Measurements from ENCODE around the gene SLC39A3. TPM values are rescaled to one million over a fixed set of nuclear protein-coding genes. Genes with fewer than 3 reads are reported as not detected.

Gene SLC39A3
- total RNA-seq, 1 experiment from 2014 or later = 32.4 TPM

DNA sequence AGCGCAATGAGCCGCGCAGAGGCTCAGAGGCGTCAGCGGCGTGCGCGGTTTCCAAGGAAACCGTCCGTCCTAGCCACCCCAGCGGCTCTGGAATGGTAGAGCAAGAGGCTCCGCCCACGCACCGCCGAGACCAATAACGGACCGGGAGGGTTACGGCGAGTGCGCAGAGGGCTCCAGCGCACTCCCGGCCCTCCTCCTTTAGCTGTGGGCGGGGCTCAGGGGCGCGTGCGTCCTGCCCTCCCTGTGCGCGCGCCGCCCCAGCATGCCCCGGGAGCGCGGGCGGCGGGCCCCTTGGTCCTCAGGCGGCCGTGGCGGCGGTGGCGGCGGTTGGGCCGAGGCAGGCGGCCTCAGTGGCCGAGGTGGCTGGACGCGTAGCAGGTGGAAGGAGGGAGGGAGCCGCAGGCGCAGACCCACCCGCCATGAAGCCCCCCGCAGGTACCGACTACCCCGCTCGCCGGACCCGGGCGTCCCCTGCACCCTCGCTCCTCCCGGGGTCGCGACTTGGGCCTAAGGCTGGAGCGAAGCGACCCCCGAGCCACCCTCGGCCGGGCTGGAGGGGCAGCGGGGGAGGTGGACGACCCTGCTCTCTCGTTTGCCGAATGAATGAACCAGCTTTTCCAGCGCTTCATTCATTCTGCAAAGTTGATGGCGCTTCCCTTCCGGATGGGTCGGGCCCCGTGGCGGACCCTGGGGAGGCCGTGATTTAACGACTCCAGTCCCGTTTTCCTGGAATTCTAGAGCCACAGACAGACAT lies 45.6 kb upstream of the SLC39A3 start, which contains the start of gene THOP1:
TSS of gene THOP1 (plus strand) at position 260 of the 754 bp plus-strand sequence. CDS start at position 420, 160 bp downstream.
- no peak within 1 kb of the TSS for H3T11ph ChIP-seq (ENCODE audit: low read length)
- H2BK5ac ChIP-seq (ENCODE audit: insufficient read length, low read length) = no peak within 1 kb of the TSS
- peak; percentile 99 for DNase-seq
- H3K79me1 ChIP-seq (ENCODE audit: insufficient read depth, low read depth, low read length, poor library complexity, severe bottlenecking) = peaks cover 13% of the 10 kb centered on the region
- H2BK120ac ChIP-seq (ENCODE audit: low read depth, low read length, poor library complexity, severe bottlenecking) = no peak within 1 kb of the TSS
- H3K27ac Mint-ChIP-seq = peak within 1 kb of the TSS; percentile 28 to 94 (median 91); a peak in 5 of 7 replicates
- H2AK5ac ChIP-seq (ENCODE audit: insufficient read length, low read length) = no peak within 1 kb of the TSS
- H3K18ac ChIP-seq (ENCODE audit: insufficient read length, low read depth, low read length) = peak within 1 kb of the TSS; percentile 61
- H3K27me3 ChIP-seq (ENCODE audit: insufficient read depth, low read length) = no peaks in the 10 kb centered on the region
- no peaks in the 10 kb centered on the region for H4K20me1 ChIP-seq (ENCODE audit: control insufficient read depth, insufficient read depth, insufficient read length)
- H4K91ac ChIP-seq (ENCODE audit: insufficient read length, low read depth, low read length) = no peak within 1 kb of the TSS
- H3K36me3 Mint-ChIP-seq (ENCODE audit: insufficient read depth in 1 of 3, low read depth in 3 of 3) = peaks cover 17 to 41% (median 37%) of the 10 kb centered on the region in 3 experiments
- no peak within 1 kb of the TSS for H3K4ac ChIP-seq (ENCODE audit: low read depth, low read length)
- H3K23ac ChIP-seq (ENCODE audit: insufficient read length, low read depth, low read length) = no peak within 1 kb of the TSS
- peaks cover 37% of the 10 kb centered on the region for H3K79me2 ChIP-seq (ENCODE audit: insufficient read depth, low read length)
- H4K5ac ChIP-seq (ENCODE audit: insufficient read length, low read depth, low read length) = no peak within 1 kb of the TSS
- H4K8ac ChIP-seq (replicated peaks; ENCODE audit: insufficient read length, low read depth, low read length) = no peak within 1 kb of the TSS
- no peak within 1 kb of the TSS for H3K56ac ChIP-seq (ENCODE audit: insufficient read length, low read depth, low read length)
- H3K9me3 ChIP-seq (ENCODE audit: control insufficient read depth, low read depth, low read length) = no peaks in the 10 kb centered on the region
- no peak within 1 kb of the TSS for H2BK12ac ChIP-seq (ENCODE audit: insufficient read length, low read depth, low read length)
- no peaks in the 10 kb centered on the region for H3K4me1 ChIP-seq (ENCODE audit: insufficient read depth, low read length)
- peaks cover 14 to 32% of the 10 kb centered on the region in 2 experiments for H3K4me1 Mint-ChIP-seq
- peak within 1 kb of the TSS; percentile 88 for H3K14ac ChIP-seq (ENCODE audit: insufficient read depth, low read length)
- peaks cover 0 to 4% of the 10 kb centered on the region in 2 experiments; a peak in 1 of 5 replicates for H3K9me3 Mint-ChIP-seq
- no peak within 1 kb of the TSS for H2AFZ ChIP-seq (ENCODE audit: low read length)
- H3K27ac ChIP-seq (ENCODE audit: insufficient read length, low read depth, low read length) = no peak within 1 kb of the TSS
- WGBS (ENCODE audit: extremely low coverage, insufficient read length, low lambda C conversion rate) = no CpG with 5 or more reads among the region's 78 CpGs
- H3K9ac ChIP-seq (ENCODE audit: extremely low read depth, insufficient read length, low read length) = peak within 1 kb of the TSS; percentile 89
- H2BK15ac ChIP-seq (ENCODE audit: low read depth, low read length) = no peak within 1 kb of the TSS
- no peak within 1 kb of the TSS for H2BK20ac ChIP-seq (ENCODE audit: low read depth, low read length, poor library complexity, severe bottlenecking)
- TF ChIP-seq, protein P1, sequence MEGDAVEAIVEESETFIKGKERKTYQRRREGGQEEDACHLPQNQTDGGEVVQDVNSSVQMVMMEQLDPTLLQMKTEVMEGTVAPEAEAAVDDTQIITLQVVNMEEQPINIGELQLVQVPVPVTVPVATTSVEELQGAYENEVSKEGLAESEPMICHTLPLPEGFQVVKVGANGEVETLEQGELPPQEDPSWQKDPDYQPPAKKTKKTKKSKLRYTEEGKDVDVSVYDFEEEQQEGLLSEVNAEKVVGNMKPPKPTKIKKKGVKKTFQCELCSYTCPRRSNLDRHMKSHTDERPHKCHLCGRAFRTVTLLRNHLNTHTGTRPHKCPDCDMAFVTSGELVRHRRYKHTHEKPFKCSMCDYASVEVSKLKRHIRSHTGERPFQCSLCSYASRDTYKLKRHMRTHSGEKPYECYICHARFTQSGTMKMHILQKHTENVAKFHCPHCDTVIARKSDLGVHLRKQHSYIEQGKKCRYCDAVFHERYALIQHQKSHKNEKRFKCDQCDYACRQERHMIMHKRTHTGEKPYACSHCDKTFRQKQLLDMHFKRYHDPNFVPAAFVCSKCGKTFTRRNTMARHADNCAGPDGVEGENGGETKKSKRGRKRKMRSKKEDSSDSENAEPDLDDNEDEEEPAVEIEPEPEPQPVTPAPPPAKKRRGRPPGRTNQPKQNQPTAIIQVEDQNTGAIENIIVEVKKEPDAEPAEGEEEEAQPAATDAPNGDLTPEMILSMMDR (conservative IDR thresholded peaks at IDR 0.05) = no peak
- H3K4me2 ChIP-seq (ENCODE audit: insufficient read depth, insufficient read length, low read length) = peak within 1 kb of the TSS; percentile 93
- no peaks in the 10 kb centered on the region; the same call in 1 of the 2 replicates for H3K27me3 Mint-ChIP-seq (ENCODE audit: low read depth)
- peaks cover 11% of the 10 kb centered on the region for H3K23me2 ChIP-seq (ENCODE audit: insufficient read length, low read depth, low read length, poor library complexity, severe bottlenecking)
- peak within 1 kb of the TSS; percentile 85 to 95 for H3K4me3 Mint-ChIP-seq
